ENCODE data around the gene RASGRF1.

DNA sequence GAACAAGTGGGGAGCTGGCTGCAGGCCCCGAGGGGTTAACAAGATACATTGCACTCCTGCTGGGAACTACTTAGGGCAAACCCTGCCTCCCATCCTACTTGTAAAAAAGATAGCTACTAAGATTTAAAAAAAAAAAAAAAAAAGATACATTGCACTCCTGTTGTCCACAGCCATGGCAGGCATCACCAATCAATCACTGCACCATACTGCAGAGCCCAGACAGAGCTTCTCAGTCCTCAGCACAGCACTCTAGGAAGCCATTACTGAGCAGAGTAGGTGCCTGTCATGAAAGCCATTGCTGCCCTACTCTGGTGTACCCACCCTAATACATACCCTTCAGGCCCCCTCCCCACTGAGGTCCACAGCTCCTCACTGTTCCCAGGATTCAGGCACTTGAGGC lies 64.8 kb downstream of the RASGRF1 start:
- TF ChIP-seq, protein P1, sequence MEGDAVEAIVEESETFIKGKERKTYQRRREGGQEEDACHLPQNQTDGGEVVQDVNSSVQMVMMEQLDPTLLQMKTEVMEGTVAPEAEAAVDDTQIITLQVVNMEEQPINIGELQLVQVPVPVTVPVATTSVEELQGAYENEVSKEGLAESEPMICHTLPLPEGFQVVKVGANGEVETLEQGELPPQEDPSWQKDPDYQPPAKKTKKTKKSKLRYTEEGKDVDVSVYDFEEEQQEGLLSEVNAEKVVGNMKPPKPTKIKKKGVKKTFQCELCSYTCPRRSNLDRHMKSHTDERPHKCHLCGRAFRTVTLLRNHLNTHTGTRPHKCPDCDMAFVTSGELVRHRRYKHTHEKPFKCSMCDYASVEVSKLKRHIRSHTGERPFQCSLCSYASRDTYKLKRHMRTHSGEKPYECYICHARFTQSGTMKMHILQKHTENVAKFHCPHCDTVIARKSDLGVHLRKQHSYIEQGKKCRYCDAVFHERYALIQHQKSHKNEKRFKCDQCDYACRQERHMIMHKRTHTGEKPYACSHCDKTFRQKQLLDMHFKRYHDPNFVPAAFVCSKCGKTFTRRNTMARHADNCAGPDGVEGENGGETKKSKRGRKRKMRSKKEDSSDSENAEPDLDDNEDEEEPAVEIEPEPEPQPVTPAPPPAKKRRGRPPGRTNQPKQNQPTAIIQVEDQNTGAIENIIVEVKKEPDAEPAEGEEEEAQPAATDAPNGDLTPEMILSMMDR (IDR thresholded peaks at IDR 0.05) = no peak
- TF ChIP-seq POLR2A (IDR thresholded peaks at IDR 0.05) = no peak
- no peak for TF ChIP-seq EP300 (IDR thresholded peaks at IDR 0.05)
